Activated CD4-positive, alpha-beta T cell treated with anti-CD3 and anti-CD28 coated beads for 4 hours (primary cell): ENCODE data around the gene ABHD10.

Experiments used
- DNase-seq, 2 donors: peaks; one replicate each; pipeline ENCODE4 v3.0.0-alpha.2; 2020

The ABHD10 gene

DNA sequence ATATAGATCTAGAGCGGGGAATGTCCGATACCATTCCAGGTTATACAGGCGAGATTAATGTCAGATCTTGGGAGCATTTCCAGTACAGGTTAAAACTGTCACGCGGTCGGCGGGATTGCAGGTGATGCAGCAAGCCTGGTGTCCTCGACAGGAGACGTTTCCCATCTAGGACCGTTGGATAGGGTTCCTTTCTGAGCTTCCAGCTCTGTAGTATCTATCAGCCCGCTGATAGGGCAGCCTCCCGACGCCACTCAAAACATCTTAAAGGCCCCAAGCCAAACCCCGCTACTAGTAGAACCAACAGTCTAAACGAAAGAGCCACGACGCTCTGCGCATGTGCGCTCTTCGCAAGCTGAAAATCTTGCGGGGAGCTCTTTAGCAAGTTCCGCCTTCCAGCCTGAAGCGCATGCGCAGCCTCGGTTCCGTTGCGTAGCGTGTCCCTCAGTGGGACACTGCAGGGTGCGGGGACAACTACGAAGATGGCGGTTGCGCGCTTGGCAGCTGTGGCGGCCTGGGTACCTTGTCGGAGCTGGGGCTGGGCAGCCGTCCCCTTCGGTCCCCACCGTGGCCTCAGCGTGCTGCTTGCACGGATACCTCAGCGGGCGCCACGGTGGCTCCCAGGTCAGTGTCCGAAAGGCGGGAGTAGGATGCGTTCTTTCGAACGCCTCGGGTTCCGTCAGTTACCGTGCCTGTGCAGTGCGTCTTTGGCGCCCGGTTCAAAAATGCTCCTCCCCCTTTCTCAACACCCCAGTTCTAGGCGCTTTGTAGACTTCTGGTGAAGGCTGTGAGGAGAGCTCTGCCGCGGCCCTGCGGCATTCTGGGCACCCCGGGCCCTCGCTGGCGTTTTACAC is at the start of gene ABHD10:
Gene ABHD10 (plus strand): TSS at position 444 of the 851 bp plus-strand sequence. CDS start 36 bp downstream, at position 480.
- peak; percentile 95 to 97 for DNase-seq

DNA sequence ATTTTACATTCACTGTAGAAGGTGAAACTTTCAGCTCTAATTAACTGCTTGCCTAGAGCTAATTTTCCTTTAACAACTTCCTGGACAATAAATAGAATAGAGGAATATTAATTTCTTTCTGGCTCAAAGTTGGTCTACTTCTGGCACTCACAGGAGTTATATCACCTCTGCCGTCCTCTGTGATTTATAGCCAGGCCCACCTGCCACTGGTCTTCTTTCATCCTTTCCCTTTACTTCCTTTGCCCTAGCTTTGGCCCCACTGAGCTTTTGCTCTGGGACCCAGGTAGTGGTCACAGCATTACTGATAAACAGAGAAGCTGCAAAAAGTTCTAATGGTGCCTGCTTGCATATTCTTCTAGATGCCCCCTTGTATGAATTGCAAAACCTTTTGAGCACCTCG is 49.3 kb upstream of the ABHD10 start:
- no peak for DNase-seq

DNA sequence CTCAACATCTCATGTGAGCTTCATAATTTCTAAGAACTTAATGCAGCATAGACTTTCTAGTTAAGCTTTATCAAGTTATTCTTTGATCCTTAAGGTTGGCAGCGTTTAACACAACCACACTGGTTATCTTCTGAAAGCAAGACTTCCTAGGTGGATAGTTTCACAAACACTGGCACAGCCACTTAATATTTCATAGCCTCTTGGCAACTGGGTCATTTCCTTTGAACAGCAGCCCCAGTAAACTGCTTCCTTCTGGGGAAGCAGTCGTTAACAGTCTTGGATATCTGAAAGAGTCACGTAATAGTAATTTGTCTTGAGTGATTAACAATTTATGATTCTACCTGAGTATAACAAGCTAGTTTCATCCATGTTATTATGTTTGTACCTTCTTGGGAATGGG is 45.9 kb upstream of the ABHD10 start:
- DNase-seq, result no peak

DNA sequence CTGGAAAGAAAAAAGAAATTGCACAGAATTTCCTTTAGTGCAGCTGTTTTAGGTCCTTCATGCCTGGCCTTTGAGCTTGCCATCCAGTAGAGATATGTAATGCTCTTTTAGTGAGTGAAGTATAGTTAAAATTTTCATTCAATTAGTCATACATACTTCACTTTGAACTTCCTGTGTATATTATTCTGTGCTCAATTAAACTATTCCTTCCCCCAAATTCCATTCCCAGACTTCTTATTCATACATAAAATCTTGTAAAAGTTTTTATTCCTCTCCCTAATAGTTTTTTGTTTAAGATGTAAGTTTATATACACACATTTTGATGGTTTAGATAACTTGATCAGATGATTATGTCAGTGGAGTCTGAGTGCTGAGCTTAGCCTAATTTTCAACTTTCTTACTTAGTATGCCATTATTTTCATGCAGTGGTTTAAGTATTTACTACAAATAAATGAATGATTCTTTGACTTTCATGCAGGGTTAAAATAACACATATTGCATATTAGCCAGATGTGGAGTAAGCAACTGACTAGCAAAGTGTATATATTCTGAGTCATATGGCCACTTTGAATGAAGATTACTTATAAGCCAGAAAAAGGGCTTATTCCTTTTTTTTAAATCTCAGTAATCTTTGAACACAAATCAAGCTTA is 42.5 kb upstream of the ABHD10 start:
- DNase-seq, result no peak

DNA sequence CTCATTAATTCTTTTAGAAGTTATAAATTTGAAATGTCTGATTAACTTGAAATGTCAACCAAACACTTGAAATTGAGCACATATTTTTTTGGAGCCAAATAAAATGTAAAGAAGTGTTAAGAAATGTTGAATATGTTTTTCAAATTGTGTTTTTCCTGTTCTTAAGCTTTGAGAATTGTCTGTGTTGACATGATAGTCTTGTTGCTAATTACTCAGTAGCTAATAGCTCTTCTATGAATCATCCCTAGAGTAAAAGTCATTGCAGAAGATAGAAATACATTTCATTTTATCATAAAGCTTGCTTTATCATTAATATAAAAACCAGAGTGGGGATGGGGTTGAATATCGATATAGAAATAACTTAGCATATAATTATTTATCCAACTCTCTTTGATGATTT is 41.9 kb upstream of the ABHD10 start:
- no peak for DNase-seq

DNA sequence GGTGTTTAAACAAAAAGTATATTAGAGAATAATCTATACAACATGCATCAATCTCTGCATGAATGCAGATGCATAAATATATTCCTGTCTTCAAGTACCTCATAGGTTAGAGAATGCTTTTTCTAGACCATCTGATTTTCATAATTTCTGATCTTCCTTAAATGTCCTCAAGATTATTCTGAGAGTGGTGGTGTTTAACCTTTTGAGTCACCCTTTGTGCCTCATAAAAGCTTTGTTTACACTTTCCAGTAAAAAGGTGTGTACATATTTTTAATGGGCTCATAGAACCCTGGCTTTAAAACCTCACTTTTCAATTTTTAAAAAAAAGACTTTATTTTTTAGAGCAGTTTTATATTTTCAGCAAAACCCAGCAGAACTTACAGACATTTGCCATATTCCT is 41.0 kb upstream of the ABHD10 start:
- DNase-seq, result no peak

DNA sequence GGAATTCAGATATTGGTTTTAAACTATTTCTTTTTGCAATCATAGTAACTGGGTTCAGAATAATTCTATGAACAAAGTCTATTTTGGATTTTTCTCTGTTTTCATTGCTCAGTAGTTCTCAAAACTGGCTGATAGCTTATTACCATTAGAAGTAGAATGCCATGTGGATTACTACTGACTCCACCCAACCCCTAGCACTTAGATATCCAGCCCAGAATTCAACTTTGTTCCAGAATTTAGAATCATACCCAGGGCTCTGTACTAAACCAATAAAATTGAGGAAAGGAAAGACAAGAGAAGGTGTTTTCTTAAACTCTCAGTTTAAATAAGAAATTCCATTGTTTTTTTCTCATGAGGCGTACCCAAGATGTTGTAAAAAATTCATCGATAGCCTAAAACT is 39.0 kb upstream of the ABHD10 start:
- no peak for DNase-seq

DNA sequence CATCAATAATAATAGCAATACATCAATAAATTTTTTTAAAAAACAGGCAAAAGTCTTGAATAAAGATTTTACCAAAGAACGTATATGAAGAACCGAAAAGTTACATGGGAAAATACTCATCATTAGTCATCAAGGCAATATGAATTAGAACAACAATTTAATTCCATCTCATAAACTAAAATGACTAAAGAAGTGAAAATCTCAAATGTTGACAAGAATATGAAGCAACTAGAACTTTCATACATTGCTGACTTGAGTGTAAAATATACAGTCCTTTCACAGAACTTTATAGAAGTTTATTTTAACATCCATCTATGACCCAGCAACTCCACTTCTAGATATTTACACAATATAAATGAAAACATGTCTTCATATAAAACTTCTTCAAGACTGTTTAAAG is 35.3 kb upstream of the ABHD10 start:
- DNase-seq, result no peak

DNA sequence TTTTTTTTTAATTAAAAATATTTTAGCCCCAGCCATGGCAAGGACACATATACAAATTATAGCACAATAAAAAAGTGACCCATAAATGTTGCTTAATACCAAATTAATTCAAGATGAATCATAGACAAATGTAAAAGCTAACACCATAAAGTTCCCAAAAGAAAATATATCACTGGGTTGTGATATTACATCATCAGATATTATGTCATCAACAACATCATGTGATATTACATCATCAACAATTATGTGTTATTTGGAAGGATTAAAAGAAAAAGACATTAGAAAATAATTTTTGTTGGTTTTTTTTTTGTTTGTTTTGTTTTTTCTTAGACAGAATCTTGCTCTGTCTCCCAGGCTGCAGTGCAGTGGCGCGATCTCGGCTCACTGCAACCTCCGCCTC is 34.5 kb upstream of the ABHD10 start:
- DNase-seq, result no peak

DNA sequence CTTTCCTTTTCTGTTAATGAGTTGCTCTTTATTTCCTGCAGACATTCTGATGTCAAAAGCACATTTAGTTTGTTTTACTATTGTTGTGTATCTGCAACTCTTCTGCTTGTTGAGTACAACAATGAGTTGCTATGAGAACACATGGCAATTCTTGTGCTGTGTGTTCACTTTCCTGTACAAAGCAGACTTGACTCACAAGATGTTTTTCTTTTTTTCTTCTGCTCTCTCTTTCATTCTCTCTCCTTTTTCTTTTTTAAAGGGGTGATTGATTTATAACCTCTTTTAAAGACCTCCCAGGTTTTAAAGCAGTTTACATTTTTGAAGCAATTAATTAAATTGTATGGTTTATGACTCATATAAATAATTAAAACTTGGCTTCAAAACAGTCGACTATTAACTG is 31.6 kb upstream of the ABHD10 start:
- DNase-seq, result no peak

DNA sequence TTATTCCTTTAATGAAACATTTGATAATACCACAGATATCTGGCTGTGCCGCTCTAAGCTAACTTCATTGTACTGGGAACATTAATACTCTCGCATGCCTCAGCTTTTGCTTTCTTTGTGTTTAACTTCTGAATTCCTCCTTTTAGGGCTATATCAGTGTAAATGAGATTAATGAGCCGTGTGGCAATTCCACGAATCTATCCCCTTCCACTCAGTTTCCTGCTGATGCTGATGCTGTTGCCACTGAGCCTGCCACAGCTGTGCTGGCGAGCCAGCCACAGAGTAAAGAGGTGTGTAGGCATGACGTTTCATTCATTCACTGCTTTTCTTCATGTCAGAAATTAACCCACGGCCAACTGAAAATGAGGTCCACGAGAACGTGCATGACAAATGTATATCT is 30.0 kb upstream of the ABHD10 start:
- DNase-seq, result no peak

DNA sequence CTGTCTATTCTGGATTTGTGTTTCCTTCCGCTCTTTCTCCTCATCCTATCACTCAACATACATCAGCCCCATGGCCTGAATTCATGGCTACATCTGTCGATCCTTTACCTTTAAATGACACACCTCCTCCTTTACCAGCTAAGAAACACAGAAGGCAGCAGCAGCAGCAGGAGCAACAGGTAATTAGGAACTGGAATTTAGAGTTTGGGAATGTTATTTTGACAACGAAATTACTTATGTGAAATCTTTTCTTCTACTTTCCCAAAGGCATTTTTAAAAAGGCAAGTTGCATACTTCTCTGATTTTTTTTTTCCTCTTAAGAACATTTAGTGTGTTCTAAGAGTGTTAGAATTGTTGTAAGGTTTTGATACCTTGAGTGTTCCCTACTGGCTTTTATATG is 29.1 kb upstream of the ABHD10 start:
- DNase-seq, result no peak

DNA sequence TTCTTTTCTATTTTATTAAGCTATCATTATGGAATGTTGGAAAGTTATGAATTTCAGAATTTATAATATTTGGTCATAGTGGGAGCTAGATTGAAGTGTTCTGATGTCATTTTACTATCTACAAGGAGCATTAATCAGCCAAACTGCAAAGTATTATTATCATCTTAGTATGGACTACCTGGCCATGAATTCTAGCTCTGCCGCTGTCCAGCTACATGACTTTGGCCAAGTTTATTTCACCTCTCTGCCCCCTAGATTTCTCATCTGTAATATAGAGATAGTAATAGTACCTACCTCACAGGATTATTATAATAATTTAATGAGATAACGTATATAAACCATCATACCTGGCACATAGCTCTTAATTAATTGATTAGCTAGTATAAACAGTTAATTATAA is 27.8 kb upstream of the ABHD10 start:
- DNase-seq, result no peak

DNA sequence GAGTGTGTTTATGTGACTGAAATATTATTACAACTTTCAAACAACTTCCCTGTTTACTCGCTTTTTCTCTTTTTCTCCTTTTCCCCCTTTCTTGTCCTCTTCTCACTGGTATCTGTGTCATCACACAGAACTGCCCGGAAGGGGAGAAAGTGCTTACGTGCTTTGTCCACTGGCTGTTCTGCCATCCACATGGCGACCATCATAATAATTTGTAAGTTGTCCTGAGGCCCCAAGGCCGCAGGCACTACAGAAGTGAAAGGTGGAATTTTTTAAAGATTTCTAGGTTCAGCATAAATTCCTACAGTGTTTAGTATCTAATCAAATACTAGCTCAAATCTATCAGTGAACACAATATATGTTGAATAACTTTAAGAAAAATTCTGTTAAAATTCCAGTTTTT is 26.7 kb upstream of the ABHD10 start:
- DNase-seq, result no peak

DNA sequence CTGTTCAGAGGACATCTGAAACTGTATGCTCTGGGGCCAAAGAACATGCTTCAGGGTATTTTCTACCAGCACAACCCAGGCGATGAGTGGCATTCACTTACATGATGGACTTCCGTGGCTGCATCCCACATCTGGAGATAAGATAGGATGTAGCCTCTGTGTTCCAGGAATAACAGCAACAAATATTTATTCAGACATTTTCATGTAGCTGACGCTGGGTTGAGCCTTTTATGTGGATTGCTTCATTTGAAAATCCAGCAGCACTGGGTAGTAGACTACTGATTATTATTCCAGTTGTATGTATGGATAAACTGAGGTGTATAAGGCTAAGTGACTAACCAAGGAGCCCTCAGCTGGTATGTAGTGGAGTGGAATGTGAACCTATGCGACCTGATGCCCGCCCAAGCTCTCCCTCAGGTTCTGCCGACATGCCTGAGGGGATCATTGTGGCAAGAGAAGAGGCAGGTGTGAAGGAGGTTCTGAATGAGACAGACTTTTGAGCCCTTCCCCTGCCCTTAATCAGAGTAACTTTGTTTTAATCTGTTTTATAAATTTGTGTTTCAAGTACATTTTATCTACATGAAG is 25.9 kb upstream of the ABHD10 start:
- no peak for DNase-seq

DNA sequence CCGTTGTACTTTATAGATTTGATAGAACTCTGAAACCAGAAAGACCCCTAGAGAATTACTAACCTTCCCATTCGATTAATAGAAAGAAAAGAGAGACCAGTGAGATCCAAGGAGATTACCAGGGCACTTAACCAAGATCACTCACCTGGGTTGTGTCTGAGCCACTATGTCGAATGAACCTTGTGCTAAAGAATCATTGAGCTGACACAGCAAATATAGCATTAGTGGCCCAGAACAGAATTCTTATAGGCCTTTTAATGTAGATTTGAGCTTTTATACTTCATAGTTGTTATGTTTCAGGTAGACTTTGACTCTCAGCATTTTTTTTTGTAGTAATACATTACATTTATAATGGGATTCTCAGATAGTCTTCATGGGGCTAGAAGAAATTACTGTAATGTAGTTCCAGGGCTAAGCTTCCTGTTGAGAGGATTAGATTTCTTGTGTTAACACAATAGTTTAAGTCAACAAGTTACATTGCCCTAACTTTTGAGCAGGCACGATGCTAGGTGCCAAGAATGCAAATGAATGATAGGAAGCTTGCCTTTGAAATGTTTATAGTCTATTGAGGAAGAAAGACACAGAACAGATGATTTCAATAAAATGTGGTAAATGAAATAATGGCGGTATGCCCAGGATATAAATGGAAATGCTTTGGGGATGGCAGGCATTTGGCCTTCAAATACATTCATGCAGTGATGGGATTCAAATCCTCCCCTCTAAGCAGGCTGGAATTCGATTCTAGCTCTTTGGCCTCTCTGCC is 24.4 kb upstream of the ABHD10 start:
- no peak for DNase-seq

DNA sequence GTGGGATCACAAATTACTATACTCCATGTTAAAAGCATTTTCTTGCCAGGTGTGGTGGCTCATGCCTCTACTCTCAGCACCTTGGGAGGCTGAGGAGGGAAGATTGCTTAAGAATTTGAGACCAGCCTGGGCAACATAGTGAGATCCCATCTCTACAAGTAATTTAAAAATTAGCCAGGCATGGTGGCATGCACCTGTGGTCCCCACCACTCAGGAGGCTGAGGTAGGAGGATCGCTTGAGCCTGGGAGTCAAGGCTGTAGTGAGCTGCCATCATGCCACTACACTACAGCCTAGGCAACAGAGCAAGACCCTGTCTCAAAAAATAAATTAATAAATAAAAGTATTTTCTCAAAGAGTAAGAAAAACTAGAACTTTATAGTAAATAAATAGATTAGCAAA is 22.9 kb upstream of the ABHD10 start:
- DNase-seq, result no peak

DNA sequence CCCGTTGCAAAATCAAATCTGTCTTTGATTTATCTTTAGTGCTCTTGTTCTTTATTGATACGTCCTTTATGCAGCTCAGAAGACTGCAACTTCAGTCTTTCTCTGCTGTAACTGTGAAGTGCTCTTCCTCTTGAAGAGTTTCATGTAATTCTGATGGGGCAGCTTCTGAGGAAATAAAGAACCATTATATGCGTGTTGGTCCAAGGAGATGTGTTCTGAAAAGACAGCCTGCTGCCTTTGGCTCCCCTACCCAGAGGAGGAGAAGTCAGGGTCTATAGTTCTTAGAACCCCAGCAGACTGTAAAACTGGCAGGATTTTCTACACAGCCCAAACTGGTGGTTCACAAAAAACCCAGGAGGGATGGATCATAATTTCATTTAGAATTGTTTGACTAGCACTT is 22.4 kb upstream of the ABHD10 start:
- DNase-seq, result no peak

DNA sequence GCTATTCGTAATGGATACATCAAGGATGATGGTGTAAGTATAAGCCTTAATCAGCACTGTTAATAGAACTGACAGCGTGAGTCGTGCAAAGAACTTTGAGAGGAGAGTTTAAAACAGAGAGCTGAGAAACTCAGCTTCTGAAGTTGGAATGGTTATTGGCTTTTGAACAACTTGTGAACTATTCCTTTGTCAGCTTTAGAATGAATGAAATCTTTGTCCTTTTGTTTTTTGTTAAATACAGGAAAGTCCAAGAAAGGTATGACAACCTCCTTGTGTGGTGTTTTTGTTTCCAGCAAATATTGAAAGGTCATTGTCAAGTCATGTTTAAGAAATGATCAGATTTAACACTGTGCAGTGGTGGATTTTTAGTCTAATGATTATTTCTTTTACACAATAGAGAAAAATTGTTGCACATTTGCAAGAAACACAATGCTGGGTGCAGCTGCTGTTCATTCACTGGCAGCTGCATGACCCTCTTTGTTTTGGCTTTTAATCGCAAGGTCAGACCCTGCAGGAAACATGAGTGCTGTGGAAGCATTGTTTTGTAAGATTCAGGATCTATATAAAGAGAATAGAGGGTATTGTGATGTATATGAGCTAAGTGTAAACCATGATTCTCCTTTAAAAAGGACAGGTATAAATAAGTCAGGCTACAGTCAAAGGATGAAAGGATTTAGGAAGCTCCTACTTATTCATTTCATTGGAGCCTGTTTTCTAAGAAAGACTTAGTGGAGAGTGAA is 21.7 kb upstream of the ABHD10 start:
- no peak for DNase-seq

DNA sequence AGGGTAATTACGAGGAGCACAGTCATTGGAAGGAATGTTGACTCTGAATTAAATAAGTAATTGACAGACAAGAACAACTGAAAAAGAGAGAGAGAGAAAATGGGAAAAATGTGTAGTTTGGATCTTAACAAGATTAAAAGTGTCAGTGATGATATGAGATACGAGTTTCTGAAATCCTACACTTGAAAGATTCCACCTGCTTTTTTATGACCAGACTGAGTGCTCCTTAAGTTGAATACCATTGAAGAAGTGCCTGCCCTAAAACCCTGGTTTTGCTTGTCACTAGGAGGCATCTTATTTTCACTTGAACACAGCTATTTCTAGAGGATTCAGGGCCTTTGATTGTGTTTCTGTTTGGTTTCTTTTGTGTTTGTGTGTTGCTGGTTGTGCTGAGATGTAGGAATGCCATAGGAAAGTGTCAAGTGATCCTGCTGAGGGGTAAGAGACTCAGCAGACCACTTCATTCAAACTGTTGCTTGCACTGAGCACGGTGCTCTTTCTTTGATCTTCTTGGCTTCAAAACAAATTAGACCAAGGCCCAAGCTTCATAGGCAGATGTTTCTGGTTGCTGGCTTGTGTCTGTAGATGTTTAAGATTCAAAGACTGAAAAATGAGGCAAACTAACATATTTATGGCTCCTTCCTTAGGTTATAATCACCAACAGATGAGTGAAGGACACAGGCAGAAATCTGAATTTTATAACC is 17.2 kb upstream of the ABHD10 start:
- DNase-seq, result no peak

DNA sequence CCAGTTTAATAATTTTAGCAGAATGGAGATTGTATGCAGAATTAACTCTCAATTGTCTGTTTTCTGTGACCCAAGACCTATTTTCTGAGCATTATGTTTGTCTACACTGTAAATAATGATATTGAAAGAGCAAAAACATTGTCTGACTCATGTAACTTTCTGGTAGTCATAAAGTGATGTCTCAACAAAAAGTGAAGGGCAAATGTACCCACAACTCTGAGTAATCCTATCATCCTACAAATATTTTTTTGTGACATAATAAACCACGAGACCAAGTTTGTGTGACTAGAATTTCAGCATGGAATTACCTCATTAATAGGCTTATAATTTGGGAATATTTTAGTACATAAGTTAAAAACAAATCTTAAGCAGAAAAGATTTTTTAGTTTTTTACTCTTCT is 15.4 kb upstream of the ABHD10 start:
- DNase-seq, result no peak

DNA sequence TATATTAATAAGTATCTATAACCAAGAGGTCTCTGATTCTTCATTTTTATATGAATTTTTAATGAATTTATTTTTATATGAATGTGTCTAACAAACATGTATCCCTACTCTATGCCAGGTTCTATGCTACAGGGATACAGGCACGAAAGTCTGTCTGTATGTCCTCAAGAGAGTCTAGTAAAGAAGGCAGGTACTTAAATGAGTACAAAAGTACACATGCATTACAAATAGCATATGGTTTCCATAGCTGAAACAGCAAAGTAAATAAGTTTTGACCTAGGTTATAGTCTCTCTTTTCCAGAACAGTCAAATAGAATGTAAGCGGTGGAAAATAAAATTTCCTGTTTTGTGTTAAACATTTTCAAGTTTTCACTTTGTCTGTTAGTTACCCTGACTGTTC is 13.3 kb upstream of the ABHD10 start:
- no peak for DNase-seq
